Measurements from ENCODE around the gene PLA1A.
"Not testable (repeated sequence)": the region's sequence is repeated elsewhere in the genome, so short reads cannot be mapped to it uniquely, and the experiment has no call there.

PLA1A gene

GRCh38 chr3:119579366-119580066, 18.2 kb upstream of the PLA1A start, which contains the start of gene ADPRH:
Gene ADPRH (plus strand): TSS chr3:119579492. CDS start chr3:119582170, 2,678 bp downstream.
- DNase-seq, result peak; percentile 80

GRCh38 chr3:119580067-119580760, 17.5 kb upstream of the PLA1A start:
- DNase-seq, result peak; percentile 36

- no peak for DNase-seq
Observed at GRCh38 chr3:119582178-119582577, 15.5 kb upstream of the PLA1A start.

GRCh38 chr3:119585208-119585607, 12.5 kb upstream of the PLA1A start:
- DNase-seq, result no peak

- DNase-seq, result no peak
Observed at GRCh38 chr3:119585856-119586570, 11.7 kb upstream of the PLA1A start.

- DNase-seq, result no peak
Observed at GRCh38 chr3:119586733-119587172, 10.9 kb upstream of the PLA1A start.

- DNase-seq, result no peak
Observed at GRCh38 chr3:119588112-119588511, 9.6 kb upstream of the PLA1A start.

GRCh38 chr3:119589102-119589773, 8.4 kb upstream of the PLA1A start:
- DNase-seq, result no peak

- DNase-seq, result no peak
Observed at GRCh38 chr3:119590706-119591105, 7.0 kb upstream of the PLA1A start.

GRCh38 chr3:119592861-119593260, 4.8 kb upstream of the PLA1A start:
- no peak for DNase-seq

GRCh38 chr3:119594066-119594465, 3.6 kb upstream of the PLA1A start:
- DNase-seq, result no peak

- not testable (repeated sequence) for DNase-seq
Observed at GRCh38 chr3:119594929-119595328, 2.8 kb upstream of the PLA1A start.

- no peak for DNase-seq
Observed at GRCh38 chr3:119595639-119596334, 1.9 kb upstream of the PLA1A start.

GRCh38 chr3:119596398-119596797, 1.3 kb upstream of the PLA1A start:
- no peak for DNase-seq

- no peak for DNase-seq
Observed at GRCh38 chr3:119598410-119599098, 869 bp downstream of the PLA1A start.

GRCh38 chr3:119599558-119600174, 2.0 kb downstream of the PLA1A start:
- DNase-seq, result no peak

GRCh38 chr3:119600732-119601131, 3.0 kb downstream of the PLA1A start:
- peak; percentile 38 for DNase-seq

GRCh38 chr3:119601154-119601553, 3.5 kb downstream of the PLA1A start:
- no peak for DNase-seq

- no peak for DNase-seq
Observed at GRCh38 chr3:119602676-119603075, 5.0 kb downstream of the PLA1A start.

GRCh38 chr3:119604878-119605277, 7.2 kb downstream of the PLA1A start:
- no peak for DNase-seq

- no peak for DNase-seq
Observed at GRCh38 chr3:119608405-119609000, 10.8 kb downstream of the PLA1A start.
